Superior temporal gyrus (tissue), 1 donor: Measurements from ENCODE around the gene MLXIPL.
"Not testable (repeated sequence)": the region's sequence is repeated elsewhere in the genome, so short reads cannot be mapped to it uniquely, and the experiment has no call there.

Experiments used
- DNase-seq: peaks from one replicate; pipeline ENCODE4 v3.0.0-alpha.2; 2016; ENCODE audit errors: extremely low spot score

MLXIPL gene

DNA sequence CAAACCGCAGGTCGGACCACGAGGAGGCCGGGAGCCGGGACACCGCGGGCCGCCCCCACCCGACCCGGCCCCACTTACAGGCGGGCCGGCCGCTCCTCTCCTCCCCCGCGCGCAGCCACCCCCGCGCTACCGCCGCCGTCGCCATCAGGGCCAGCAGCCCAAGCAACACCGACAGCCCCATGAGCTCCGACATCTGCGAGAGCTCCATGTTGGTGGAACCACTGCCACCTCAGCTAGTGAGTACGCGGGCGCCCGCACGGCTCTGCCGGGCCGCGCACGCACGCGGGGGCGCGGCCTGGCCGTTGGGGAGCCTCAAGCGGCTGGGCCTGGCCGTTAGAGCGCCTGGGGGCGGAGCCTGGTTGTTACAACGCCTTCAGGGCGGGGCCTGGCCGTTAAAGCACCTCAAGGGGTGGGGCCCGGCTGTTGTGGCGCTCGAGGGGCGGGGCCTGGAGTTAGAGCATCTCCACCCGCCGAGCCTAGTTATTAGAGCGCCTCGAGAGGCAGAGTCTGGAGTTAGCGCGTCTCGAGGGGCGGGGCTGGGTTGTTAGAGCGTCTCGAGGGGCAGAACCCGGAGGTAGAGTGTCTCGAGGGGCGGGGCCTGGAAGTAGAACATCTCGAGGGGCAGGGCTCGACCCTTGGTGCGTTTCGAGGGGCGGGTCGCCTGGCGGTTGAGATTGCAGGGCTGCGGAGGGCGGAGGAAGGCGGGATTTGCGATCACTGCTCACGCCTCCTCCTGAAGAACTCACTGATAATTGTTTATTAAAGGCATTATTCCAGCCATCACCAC lies 45.8 kb downstream of the MLXIPL start, which contains the start of gene TBL2:
TSS of gene TBL2 (minus strand) at position 238 of the 787 bp plus-strand sequence. CDS start at position 208, 30 bp downstream.
- peak; percentile 98 for DNase-seq

DNA sequence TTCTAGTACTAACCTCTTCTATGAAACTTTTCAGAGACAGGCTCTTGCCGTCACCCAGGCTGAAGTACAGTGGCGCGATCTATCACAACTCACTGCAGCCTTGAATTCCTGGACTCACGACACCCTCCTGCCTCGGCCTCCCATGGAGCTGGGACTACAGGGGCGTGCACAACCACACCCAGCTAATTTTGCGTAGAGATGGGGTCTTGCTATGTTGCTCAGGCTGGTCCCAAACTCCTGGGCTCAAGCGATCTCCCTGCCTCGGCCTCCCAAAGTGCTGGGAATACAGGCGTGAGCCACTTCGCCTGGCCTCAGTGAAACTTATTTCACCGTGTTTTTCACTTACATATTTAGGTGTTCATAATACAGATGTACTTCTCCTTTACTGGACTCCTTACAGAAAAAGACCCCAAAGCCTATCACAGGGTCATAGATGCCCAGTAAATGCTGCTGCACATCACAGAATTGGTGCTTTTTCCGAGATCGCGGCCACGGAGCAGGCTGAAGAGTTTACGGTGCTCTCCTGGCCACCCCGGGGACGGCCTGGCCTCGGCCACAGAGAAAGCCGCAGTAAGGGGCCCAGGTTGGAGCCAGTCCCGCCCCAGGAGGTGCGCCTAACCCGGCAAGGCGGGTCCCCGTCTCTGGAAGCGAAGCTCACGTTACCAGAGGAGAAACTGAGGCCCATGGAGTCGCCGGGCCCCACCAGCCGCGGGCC lies 46.5 kb downstream of the MLXIPL start:
- DNase-seq, result no peak

DNA sequence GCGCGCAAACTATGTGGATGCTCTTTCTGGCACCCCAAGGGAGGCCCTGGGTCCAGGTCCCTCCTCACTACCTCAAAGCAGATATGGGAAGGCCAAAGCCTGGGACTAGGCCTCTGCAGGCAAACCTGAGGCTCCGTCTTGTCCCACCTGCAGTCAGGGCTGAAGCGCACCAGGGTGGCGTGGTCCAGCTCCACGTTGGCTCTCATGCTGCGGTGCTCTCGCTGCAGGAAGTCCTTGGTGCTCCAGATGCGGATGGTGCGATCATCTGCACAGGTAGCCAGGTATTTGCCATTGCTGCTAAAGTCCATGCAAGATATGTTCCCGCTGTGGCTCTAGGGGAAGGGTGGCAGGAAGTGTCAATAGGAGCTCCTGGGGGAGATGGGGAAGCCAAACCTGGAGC lies 50.5 kb downstream of the MLXIPL start:
- DNase-seq, result no peak

DNA sequence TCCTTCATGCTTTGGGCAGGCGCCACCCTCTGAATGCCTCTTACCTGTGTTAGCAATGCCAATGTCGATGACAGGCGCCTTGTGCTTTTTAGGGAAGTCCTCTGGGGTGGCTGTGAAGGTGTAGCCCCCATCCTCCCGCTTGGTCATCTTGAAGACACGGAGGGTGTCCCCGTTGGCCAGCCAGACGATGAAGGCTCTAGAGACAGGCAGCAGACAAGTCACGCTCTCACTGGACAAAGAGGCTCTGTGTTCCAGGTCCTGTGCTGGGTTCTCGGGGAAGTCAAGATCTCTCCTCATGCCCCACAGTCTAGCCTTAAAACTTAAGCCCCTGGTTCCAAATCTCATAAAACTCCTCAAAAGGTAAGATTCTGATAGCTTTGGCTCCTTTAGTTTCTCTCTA lies 51.0 kb downstream of the MLXIPL start:
- DNase-seq, result no peak

DNA sequence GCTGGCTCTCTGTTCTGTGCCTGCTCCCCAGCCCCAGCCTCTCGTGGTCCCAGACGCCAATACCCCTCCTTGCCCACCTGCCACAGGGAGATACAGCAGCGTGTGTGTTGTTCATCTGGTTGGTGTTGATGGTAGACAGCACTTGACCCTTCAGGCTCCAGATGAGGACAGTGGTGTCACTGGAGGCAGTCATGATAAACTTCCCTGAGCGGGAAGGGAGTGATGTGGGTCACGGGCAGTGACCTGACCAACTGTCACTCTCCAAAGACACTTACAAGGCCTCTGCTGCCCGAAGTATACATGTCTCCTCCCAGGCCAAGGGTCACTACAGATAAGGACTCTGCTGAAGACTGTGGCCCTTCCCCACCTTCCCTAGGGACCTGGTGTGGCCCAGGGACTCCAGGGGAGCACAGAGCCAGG lies 51.5 kb downstream of the MLXIPL start:
- no peak for DNase-seq

DNA sequence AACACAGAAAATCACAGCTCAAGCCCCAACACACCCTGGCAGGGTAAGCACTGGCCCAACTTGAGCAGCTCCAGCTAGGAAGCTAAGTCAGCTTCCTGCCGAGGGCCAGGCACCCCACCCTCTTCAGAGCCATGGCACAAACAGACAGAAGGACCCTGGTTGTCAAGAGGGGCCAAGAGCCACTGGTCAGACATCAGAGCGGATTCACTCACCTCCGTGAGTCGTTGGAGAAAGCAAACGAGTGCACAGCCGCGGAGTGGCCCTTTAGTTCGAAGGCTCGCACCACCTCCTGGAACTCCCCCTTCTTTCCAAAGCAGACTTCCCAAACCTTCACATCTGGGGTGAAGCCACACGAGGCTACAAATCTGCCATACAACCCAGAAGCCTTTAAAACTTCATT lies 53.3 kb downstream of the MLXIPL start:
- DNase-seq, result no peak

DNA sequence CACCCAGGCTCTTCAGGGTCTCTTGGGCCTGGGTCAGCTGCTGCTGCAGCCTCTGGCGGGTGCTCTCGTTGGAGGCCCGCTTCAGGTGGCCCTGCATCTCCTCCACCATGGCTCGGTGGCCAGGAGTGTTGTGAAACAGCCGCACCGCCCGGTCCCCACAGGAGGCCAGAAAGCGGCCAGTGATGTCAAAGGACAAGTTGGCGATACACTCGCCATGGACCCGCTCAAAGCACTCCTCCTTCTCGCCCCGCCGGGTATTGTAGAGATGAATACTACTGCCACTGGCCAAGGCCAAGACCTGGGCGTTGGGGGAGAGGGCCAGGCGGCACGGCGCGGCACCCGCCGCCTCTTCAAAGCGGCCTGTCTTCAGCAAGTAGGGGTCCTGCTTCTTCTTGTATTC lies 53.8 kb downstream of the MLXIPL start:
- no peak for DNase-seq

DNA sequence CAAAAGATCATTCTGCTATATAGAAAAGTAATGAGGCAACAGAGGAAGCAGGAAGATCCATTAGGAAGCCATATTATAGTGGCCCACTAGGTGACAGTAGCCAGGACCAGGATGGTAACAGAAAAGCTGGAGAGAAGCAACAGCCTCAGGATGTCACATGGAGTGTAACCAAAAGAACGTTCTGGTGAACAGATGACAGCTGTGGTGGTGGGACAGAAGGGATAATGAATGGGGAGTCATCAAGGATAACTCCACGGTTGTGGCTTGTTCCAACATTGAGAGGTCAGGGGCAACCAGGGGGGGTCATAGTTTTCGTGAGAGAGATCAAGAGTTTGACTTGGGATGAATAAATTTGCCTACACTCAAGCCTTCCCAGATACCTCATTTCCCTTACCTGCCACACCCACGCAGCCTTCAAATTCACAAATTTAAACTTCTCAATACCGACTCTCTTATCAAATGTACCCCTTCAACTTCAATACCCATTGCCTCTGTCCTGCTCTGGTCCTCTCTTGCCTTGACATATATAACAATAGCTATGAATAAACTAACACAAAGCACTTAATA lies 55.2 kb downstream of the MLXIPL start:
- DNase-seq, result no peak

DNA sequence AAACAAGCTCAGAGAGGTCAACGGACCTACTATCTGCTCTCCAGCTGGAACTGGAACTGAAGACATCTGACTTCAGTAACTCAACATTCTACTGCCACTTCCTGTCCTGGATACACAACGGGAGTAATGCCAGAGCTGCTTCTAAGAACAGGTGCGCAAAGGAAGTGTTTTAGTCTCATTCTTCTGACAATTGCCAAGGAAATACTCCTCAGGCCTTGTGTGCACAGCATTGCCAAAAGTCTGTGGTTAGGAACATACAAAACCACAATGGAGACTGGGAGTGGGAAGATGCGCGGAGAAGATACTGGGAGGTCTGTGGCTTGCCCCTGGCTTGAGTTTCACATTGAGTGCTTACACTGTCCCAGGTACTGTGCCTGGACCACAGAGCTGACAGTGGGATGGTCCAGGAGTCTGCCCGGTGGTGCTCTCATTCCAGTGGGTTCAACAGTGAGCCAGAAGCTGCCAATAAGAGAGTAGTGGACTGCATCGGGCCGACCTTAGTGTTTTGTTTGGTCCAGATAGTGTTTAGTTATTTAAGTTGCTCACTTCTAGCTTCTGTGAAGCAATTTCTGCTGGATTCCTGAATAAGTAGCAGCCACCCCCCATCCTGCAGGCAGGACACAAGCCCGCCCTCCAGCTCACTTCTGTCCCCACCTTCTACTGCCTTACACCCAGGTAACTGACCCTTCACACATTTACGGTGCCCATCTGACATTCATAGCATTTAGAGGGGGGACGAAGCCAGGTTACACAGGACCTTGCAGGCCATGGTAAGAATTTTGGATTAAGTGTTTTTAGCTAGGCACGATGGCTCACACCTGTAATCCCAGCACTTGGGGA lies 56.3 kb downstream of the MLXIPL start:
- no peak for DNase-seq

DNA sequence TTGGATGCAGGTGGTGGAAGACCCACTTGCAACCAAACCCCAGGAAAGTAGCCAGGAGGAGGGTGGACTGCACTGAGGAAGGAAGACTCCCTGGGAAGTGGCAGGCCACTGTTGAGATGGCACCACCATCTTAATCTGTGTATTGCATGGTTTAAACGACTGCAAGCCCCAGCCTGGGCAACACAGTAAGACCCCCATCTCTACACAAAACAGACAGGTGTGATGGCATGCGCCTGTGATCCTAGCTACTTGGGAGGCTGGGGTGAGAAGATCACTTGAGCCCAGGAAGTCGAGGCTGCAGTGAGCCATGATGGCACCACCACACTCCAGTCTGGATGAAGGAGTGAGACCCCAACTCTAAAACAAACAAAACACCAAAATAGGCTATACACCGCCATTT lies 57.2 kb downstream of the MLXIPL start:
- DNase-seq, result no peak

DNA sequence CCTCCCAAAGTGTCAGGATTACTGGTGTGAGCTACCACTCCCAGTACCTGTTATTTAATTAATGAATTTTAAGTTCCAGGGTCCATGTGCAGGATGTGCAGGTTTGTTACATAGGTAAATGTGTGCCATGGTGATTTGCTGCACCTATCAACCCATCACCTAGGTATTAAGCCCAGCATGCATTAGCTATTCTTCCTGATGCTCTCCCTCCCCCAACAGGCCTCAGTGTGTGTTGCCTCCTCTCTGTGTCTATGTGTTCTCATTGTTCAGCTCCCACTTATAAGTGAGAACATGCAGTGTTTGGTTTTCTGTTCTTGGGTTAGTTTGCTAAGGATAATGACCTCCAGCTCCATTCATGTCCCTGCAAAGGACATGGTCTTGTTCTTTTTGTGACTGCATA lies 57.9 kb downstream of the MLXIPL start:
- DNase-seq, result not testable (repeated sequence)

DNA sequence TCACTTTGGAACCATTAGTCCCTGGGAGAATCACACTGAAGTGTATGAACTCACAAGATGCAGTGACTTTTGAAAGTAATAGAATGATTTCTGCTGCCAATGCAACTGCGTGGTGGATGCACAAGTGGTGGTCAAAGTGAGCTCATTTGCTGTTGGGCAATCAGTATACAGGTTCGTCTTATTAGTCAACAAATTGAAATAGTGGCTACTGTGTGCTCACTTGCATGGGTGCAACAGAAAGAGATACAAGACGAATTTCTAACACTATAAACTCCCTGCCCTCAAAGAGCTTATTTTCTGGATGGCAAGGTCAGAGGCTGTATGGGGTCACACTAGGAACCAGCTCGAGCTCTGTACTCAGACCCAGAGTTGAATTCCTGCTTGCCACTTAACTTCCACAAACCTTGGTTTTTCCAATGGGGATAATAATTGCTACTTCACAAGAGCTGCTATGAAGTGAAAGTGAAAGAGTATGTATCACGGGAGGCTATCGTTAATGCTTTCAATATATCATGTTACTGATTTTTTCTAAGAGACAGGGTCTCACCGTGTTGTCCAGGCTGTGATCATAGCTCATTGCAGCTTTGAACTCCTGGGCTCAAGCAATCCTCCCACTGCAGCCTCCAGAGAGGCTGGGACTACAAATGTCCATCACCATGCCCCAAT lies 58.5 kb downstream of the MLXIPL start:
- DNase-seq, result no peak

DNA sequence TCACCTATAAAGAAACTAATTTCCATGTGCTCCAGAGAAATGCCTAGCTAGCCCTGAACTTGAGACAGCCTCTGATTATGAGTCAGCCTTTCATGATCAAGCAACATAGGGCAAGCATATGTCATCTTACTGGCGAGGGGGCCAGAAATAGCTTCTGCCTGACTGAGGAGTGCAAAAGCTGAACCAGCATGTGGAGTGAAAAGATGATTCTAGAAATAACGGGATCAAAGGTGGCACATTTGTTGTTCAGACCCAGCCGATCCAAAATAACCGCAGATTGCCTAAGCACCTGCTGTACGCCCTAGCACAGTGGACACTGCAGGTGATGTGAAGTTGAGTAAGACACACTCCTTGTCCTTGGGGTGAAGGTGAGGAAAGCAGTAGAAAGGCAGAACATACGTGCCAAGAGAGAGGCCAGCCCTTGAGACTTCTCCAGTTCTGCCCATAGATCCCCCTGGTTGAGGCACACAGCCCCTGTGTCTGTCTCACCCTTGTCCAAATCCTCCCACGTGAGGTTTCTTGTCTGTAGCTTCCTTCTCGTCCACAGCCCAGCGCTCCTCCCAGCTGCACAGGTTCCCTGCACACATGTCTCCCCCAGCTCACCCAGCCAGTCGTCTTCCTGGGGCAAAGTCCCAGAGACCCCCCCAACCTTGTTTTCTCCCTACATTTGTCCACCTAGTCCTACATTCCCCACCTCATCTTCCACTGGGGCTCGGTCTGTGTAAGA lies 64.0 kb downstream of the MLXIPL start:
- DNase-seq, result no peak

DNA sequence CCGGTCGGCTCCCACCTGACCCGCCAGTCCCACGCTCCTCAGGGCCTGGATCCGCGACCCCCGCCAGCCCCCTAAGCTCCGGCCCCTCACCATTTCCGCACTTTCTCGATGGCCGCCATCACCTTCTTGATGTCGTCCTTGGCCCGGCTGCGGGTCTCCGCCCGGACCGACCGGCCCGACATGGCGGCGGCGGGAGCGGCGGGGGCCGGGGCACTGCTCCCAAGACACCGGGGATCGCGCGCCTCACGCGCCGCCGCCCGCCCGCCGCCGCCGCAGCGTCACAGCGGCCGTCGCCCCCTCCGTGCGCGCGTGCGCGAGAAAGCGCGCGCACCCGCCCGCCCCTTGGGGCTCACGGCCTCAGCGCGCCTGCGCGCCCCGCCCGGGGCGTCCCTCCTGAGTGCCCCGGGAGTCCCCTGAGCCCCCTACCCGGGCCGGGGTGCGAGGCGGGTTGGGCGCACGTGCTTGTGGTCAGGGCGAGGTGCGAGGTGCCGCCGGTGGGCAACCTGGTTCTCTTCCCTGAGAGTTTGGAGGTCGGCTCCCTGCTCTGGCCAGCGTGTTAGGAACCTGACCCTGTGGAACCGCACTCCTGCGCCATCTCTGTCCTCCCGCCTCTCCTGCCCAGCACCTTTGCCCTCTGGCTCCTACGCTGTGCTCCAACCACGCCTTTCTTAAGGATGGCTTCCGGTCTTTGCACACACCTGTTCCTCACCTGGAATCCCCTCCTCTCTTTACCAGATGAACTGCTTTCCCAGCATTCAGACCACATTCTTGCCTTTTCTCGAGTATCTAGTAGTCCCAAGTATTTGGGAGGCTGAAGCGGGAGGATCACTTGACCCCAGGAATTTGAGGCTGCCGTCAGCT lies 66.7 kb downstream of the MLXIPL start, which contains the start of gene BCL7B:
TSS of gene BCL7B (minus strand) at position 294 of the 861 bp plus-strand sequence. CDS start at position 182, 112 bp downstream.
- peak; percentile 71 for DNase-seq

DNA sequence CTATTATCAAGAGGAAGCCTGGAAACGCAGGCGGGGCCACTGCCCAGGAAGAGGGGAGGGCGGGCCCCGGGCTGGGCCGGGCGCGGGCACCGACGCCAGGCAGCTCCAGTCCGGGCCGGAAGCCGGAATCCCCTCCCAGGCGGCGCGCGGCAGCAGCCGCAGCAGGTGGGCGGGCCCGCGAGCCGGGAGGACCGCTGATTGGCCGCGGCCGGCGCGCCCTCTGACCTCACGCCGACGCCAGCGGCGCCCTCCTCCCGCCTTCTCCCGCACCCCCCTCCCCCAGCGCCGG lies 67.3 kb downstream of the MLXIPL start:
- peak; percentile 85 for DNase-seq

DNA sequence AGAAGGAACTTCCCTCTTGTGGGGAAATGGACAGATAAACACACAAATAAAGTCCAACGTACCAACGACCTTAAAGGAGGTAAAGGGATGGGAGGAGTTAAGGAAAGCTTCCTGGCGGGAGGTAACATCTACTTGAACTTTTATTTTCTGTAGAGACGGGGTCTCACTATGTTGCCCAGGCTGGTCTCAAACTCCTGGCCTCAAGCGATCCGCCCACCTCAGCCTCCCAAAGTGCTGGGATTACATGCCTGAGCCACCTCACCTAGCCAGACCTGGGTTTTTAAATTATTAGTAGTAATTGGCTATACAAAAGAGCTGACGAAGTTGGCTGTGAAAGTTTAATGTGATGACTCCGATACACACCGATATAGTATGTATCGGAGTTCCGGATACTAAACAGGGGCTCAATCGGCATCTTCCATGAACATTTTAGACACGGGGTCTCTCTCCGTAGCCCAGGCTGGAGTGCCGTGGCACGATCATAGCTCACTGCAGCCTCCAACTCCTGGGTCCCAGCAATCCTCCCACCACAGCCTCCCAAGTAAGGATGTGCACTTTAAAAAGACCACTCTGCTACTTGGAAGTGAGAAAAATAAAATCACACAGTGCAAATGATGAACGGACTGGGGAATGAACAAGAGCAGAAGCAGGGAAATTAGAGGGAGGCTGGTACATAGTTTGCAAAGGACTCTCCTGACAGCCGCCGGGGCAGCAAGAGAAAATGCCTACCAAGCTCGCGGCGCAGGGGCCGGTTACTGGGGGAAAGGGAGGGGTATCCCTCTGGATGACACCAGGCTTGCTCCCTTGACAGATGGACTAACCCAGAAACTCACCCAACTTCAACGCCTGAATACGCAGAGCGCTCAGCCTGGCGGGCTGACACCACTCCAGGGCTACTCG lies 67.9 kb downstream of the MLXIPL start:
- DNase-seq, result no peak

DNA sequence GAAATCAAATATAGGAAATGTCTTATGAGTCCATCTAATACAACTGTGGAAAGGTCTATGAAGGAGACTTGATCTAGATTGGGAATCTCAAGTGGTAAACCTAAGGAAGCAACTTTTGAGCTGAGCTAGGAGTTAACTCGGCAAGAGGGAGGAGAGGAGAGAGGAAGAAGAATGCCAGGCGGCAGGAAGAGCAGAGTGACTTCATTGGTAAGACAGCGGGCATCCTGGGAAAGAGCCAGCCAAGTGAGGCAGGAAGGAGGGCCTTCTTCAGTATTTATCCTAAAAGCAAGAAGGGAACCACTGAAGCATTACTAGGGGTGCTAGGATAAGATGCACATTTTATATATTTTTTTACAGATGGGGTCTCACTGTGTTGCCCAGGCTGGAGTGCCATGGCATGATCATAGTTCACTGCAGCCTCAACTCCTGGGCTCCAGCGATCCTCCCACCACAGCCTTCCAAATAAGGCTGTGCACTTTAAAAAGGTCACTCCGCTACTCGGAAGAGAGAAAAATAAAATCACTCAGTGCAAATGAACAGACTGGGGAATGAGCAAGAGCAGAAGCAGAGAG lies 68.8 kb downstream of the MLXIPL start:
- no peak for DNase-seq

DNA sequence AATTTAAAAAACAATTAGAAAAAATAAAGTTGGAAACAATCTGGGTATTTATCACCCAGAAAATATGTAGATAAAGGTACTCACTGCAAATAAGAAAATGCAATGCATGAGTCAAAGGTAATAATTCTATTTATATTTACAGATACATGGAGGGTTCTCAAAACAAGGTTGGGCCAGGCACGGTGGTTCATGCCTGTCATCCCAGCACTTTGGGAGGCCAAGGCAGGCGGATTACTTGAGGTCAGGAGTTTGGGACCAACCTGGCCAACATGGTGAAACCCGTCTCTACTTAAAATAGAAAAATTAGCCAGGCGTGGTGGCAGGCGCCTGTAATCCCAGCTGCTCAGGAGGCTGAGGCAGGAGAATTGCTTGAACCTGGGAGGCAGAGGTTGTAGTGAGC lies 74.2 kb downstream of the MLXIPL start:
- not testable (repeated sequence) for DNase-seq
